Mesothelial cell of epicardium (in vitro differentiated cells): ENCODE results near the gene PRPS1. TPM values are rescaled to one million over a fixed set of nuclear protein-coding genes. Genes with fewer than 3 reads are reported as not detected.

Experiments
- DNase-seq, 2 experiments: peaks; one replicate each; pipeline ENCODE4 v3.0.0; 2021; ENCODE audit warnings: low spot score in 2 of 2; ENCODE audit not compliant: unreplicated experiment in 2 of 2
- H3K27ac Mint-ChIP-seq: 2 replicates; pipeline ENCODE4 v1.8.0; 2021; ENCODE audit warnings: mixed read lengths
- H3K27me3 Mint-ChIP-seq: 2 replicates; pipeline ENCODE4 v1.8.0; 2021; ENCODE audit warnings: low read depth, mixed read lengths
- H3K36me3 Mint-ChIP-seq: 2 replicates; pipeline ENCODE4 v1.8.0; 2021; ENCODE audit warnings: mixed read lengths
- H3K4me1 Mint-ChIP-seq: 2 replicates; pipeline ENCODE4 v1.8.0; 2021; ENCODE audit warnings: mixed read lengths
- H3K4me3 Mint-ChIP-seq: 2 replicates; pipeline ENCODE4 v1.8.0; 2021; ENCODE audit warnings: mild to moderate bottlenecking, moderate library complexity, mixed read lengths
- H3K9me3 Mint-ChIP-seq: 2 replicates; pipeline ENCODE4 v1.8.0; 2021; ENCODE audit warnings: mixed read lengths
- CTCF ChIP-seq: fragments of 200-600 bp; sonication (generic); IDR thresholded peaks from one replicate; pipeline ENCODE4 v1.5.0; 2021; ENCODE audit warnings: antibody characterized with exemption; ENCODE audit not compliant: unreplicated experiment
- total RNA-seq: library from RNA; stranded (reverse); gene quantifications from 3 replicates; pipeline ENCODE4 v1.2.1, GENCODE V29; 2021

PRPS1 gene
- total RNA-seq, 1 donor from 2014 or later: 28.3 TPM

- no peak for DNase-seq
- TF ChIP-seq CTCF: no peak
- Mint-ChIP-seq H3K27ac (no peak overlapping the region), H3K9me3 (peaks cover 21% of the 10 kb centered on the region), H3K27me3 (no peaks in the 10 kb centered on the region), H3K36me3 (no peaks in the 10 kb centered on the region), H3K4me1 (peaks cover 26% of the 10 kb centered on the region), H3K4me3 (no peak overlapping the region)
These were observed 57.7 kb downstream of the PRPS1 start for GRCh38 chrX:107686026-107686425.

- H3K4me1 Mint-ChIP-seq: peaks cover 26% of the 10 kb centered on the region
- no peak for TF ChIP-seq CTCF
- H3K27me3 Mint-ChIP-seq: no peaks in the 10 kb centered on the region
- no peak overlapping the region for H3K4me3 Mint-ChIP-seq
- peak overlapping the region; percentile 44 for H3K27ac Mint-ChIP-seq
- H3K9me3 Mint-ChIP-seq: peaks cover 18% of the 10 kb centered on the region
- H3K36me3 Mint-ChIP-seq: no peaks in the 10 kb centered on the region
- no peak for DNase-seq
These were observed 58.5 kb downstream of the PRPS1 start for GRCh38 chrX:107686792-107687191.

- Mint-ChIP-seq H3K4me3 (no peak overlapping the region), H3K4me1 (peaks cover 26% of the 10 kb centered on the region), H3K27ac (no peak overlapping the region), H3K36me3 (no peaks in the 10 kb centered on the region), H3K9me3 (peaks cover 15% of the 10 kb centered on the region), H3K27me3 (no peaks in the 10 kb centered on the region)
- TF ChIP-seq CTCF: no peak
- DNase-seq: no peak
These were observed 59.1 kb downstream of the PRPS1 start for GRCh38 chrX:107687445-107687844.

GRCh38 chrX:107691024-107691448 is 62.7 kb downstream of the PRPS1 start:
- peaks cover 17% of the 10 kb centered on the region for H3K4me1 Mint-ChIP-seq
- no peak for DNase-seq
- peaks cover 31% of the 10 kb centered on the region for H3K9me3 Mint-ChIP-seq
- no peaks in the 10 kb centered on the region for H3K36me3 Mint-ChIP-seq
- H3K27ac Mint-ChIP-seq: no peak overlapping the region
- H3K4me3 Mint-ChIP-seq: no peak overlapping the region
- TF ChIP-seq CTCF: no peak
- no peaks in the 10 kb centered on the region for H3K27me3 Mint-ChIP-seq

GRCh38 chrX:107699616-107700015 is 71.3 kb downstream of the PRPS1 start:
- Mint-ChIP-seq H3K9me3 (peaks cover 24% of the 10 kb centered on the region), H3K4me1 (peaks cover 9% of the 10 kb centered on the region), H3K27me3 (no peaks in the 10 kb centered on the region), H3K36me3 (no peaks in the 10 kb centered on the region), H3K4me3 (no peak overlapping the region), H3K27ac (no peak overlapping the region)
- TF ChIP-seq CTCF: no peak
- no peak for DNase-seq

- Mint-ChIP-seq H3K27ac (peak overlapping the region; percentile 69), H3K4me1 (peaks cover 9% of the 10 kb centered on the region), H3K4me3 (no peak overlapping the region), H3K36me3 (no peaks in the 10 kb centered on the region), H3K9me3 (peaks cover 23% of the 10 kb centered on the region), H3K27me3 (no peaks in the 10 kb centered on the region)
- DNase-seq: no peak
- TF ChIP-seq CTCF: no peak
These were observed 72.0 kb downstream of the PRPS1 start for GRCh38 chrX:107700317-107700774.
